ENCODE results near the gene STMN3.

The STMN3 gene

GRCh38 chr20:63653041-63653973 is at the start of gene STMN3:
TSS of gene STMN3 (minus strand) at chr20:63653424. CDS start at chr20:63653345, 79 bp downstream.
- no peak within 1 kb of the TSS for H3K4me3 ChIP-seq (ENCODE audit: low read depth, low read length)
- TF ChIP-seq, protein P1, sequence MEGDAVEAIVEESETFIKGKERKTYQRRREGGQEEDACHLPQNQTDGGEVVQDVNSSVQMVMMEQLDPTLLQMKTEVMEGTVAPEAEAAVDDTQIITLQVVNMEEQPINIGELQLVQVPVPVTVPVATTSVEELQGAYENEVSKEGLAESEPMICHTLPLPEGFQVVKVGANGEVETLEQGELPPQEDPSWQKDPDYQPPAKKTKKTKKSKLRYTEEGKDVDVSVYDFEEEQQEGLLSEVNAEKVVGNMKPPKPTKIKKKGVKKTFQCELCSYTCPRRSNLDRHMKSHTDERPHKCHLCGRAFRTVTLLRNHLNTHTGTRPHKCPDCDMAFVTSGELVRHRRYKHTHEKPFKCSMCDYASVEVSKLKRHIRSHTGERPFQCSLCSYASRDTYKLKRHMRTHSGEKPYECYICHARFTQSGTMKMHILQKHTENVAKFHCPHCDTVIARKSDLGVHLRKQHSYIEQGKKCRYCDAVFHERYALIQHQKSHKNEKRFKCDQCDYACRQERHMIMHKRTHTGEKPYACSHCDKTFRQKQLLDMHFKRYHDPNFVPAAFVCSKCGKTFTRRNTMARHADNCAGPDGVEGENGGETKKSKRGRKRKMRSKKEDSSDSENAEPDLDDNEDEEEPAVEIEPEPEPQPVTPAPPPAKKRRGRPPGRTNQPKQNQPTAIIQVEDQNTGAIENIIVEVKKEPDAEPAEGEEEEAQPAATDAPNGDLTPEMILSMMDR (IDR thresholded peaks at IDR 0.05; ENCODE audit: control insufficient read depth, extremely low read depth, insufficient read depth) = no peak
- DNase-seq (ENCODE audit: low read depth) = peak; percentile 34

GRCh38 chr20:63702036-63702665 is 48.9 kb upstream of the STMN3 start:
- no peak for DNase-seq (ENCODE audit: low read depth)
- H3K4me3 ChIP-seq (ENCODE audit: low read depth, low read length) = no peak overlapping the region
- TF ChIP-seq, protein P1 (IDR thresholded peaks at IDR 0.05; ENCODE audit: control insufficient read depth, extremely low read depth, insufficient read depth) = no peak

DNA sequence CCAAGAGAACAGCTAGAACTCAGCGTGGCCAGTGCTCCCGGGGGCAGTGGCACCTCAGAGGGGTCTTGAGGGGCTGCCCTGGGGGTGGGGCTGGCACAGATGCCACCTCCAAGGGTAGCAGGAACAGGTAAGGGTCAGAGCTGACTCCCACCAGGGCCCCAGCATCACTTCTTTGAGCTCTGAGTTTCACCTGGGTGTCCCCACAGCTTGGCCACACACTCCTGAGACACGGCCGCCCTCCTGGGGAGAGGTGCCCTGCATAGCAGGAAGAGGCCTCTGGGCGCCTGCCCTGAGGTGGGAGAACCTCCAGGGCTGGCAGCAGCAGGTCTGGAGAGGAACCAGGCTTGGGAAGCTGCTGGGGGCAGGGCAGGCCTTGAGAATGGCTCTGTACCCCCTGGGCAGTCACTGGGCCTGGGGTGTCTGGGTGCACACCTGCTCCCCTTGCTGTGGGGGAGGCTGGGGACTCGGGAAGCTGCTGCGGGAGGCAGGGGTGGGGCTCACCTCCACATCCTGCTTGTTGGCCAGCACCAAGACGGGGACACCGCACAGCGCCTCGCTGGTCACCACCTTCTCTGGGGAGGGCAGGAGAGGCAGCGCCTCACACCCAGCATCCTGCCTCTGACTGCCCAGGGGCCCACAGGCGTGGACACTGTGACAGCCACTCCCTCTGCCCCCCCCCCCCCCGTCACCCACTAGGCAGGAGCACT is 48.3 kb upstream of the STMN3 start:
- DNase-seq (ENCODE audit: low read depth) = no peak
- TF ChIP-seq, protein P1 (IDR thresholded peaks at IDR 0.05; ENCODE audit: control insufficient read depth, extremely low read depth, insufficient read depth) = no peak
- H3K4me3 ChIP-seq (ENCODE audit: low read depth, low read length) = no peak overlapping the region

- DNase-seq (ENCODE audit: low read depth) = no peak
- TF ChIP-seq, protein P1 (IDR thresholded peaks at IDR 0.05; ENCODE audit: control insufficient read depth, extremely low read depth, insufficient read depth) = no peak
- no peak overlapping the region for H3K4me3 ChIP-seq (ENCODE audit: low read depth, low read length)
These were observed 47.8 kb upstream of the STMN3 start for GRCh38 chr20:63701051-63701328.

DNA sequence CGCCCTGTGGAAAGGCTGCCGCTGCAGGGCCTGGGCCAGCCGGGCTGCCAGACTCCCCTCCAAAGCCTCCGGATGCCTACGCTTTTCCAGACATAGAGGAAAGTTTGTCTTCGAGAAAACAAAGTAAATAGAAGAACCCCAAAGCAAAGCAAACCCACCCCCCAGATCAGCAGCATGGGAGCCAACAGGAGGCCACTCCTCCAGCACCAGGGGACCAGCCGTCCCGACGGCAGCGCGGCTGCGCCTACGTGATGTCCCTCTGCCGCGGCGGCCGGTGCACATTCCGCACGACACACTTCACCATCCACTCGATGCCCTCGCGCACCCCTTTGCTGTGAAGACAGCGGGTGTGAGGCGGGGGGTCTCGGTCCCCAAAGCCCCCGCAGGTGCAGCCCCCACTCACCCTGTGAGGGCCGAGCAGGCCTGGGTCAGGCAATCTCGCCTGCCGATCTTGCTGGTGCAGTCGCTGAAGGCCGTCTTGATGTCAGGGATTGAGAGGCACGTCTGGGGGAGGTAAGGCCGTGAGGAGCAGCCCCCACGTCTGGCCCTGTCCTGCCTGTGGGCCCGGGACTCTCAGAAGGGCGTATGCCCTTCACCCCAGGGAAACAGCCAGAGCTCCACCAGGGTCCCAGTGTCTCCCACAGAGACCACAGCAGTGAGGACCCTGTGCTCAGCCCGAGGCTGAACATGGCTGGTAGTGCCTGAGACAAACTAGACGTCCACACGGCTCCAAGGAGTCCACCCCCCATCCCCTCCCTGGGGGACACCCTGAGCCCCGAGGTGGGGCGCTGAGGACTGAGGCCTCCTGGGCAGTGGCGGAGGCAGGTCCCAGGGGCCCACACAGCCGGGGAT is 47.2 kb upstream of the STMN3 start:
- DNase-seq (ENCODE audit: low read depth) = no peak
- no peak overlapping the region for H3K4me3 ChIP-seq (ENCODE audit: low read depth, low read length)
- TF ChIP-seq, protein P1 (IDR thresholded peaks at IDR 0.05; ENCODE audit: control insufficient read depth, extremely low read depth, insufficient read depth) = no peak

GRCh38 chr20:63699466-63700198 is 46.4 kb upstream of the STMN3 start:
- H3K4me3 ChIP-seq (ENCODE audit: low read depth, low read length) = no peak overlapping the region
- no peak for DNase-seq (ENCODE audit: low read depth)
- TF ChIP-seq, protein P1 (IDR thresholded peaks at IDR 0.05; ENCODE audit: control insufficient read depth, extremely low read depth, insufficient read depth) = no peak
